ENCODE measurements around the gene MLLT10. TPM values are rescaled to one million over a fixed set of nuclear protein-coding genes. Genes with fewer than 3 reads are reported as not detected.
A peak's percentile ranks its signal among the peaks of the same experiment; 100 is the strongest.

The MLLT10 gene
- total RNA-seq, 1 experiment from 2014 or later = 58.4 TPM

GRCh38 chr10:21532694-21533466 lies 1.2 kb upstream of the MLLT10 start:
- DNase-seq (ENCODE audit: low spot score) = no peak
- peaks cover 9% of the 10 kb centered on the region for H3K36me3 ChIP-seq (ENCODE audit: insufficient read depth, low read length, poor library complexity, severe bottlenecking)
- no peaks in the 10 kb centered on the region for H3K27me3 ChIP-seq (replicated peaks; ENCODE audit: insufficient read depth, low read depth, low read length, poor library complexity)
- peaks cover 41% of the 10 kb centered on the region for H3K4me1 ChIP-seq (ENCODE audit: insufficient read depth, low read length, poor library complexity, severe bottlenecking)
- ChIA-PET POLR2A (ENCODE audit: low non-redundant PET) (interaction anchor here (0.6 kb wide), 2 partner anchors 11 to 123 kb away, joined by 3 to 5 read pairs; no protein-coding TSS in a partner anchor), CTCF (no interaction called here)
- intact Hi-C loops (cut with micrococcal nuclease; ENCODE audit: unreplicated experiment) = loop anchor here (5.0 kb wide), 2 partner anchors 36 to 256 kb away; no protein-coding TSS in a partner anchor
- H3K4me3 ChIP-seq (ENCODE audit: low read depth, low read length, poor library complexity, severe bottlenecking) = peak overlapping the region; percentile 65
- H3K9me3 ChIP-seq (ENCODE audit: low read depth, low read length, poor library complexity, severe bottlenecking) = no peaks in the 10 kb centered on the region
- no peak for TF ChIP-seq CTCF (conservative IDR thresholded peaks at IDR 0.05; ENCODE audit: low read depth, low read length)
- TF ChIP-seq EZH2 (IDR thresholded peaks at IDR 0.05; ENCODE audit: borderline replicate concordance, low read depth, low read length, poor library complexity, severe bottlenecking) = no peak
- peak overlapping the region; percentile 96 for H3K27ac ChIP-seq (ENCODE audit: low read depth, low read length, poor library complexity, severe bottlenecking)
- BruUV-seq (replicated peaks) = no TSS peak

- Histone ChIP-seq H3K36me3 (ENCODE audit: insufficient read depth, low read length, poor library complexity, severe bottlenecking) (peaks cover 22% of the 10 kb centered on the region), H3K4me1 (ENCODE audit: insufficient read depth, low read length, poor library complexity, severe bottlenecking) (peaks cover 41% of the 10 kb centered on the region), H3K9me3 (ENCODE audit: low read depth, low read length, poor library complexity, severe bottlenecking) (no peaks in the 10 kb centered on the region), H3K4me3 (ENCODE audit: low read depth, low read length, poor library complexity, severe bottlenecking) (peak overlapping the region; percentile 65), H3K27ac (ENCODE audit: low read depth, low read length, poor library complexity, severe bottlenecking) (peak overlapping the region; percentile 96), H3K27me3 (replicated peaks; ENCODE audit: insufficient read depth, low read depth, low read length, poor library complexity) (no peaks in the 10 kb centered on the region)
- TF ChIP-seq EZH2 (IDR thresholded peaks at IDR 0.05; ENCODE audit: borderline replicate concordance, low read depth, low read length, poor library complexity, severe bottlenecking) (no peak), CTCF (conservative IDR thresholded peaks at IDR 0.05; ENCODE audit: low read depth, low read length) (no peak)
- BruUV-seq (replicated peaks) = no TSS peak
- ChIA-PET CTCF (interaction anchor here (0.6 kb wide), 1 partner anchor 238 kb away, joined by 3 read pairs; no protein-coding TSS in a partner anchor), POLR2A (ENCODE audit: low non-redundant PET) (no interaction called here)
- intact Hi-C loops (cut with micrococcal nuclease; ENCODE audit: unreplicated experiment) = loop anchor here (5.0 kb wide), 2 partner anchors 37 to 257 kb away; no protein-coding TSS in a partner anchor
- DNase-seq (ENCODE audit: low spot score) = no peak
Measured at GRCh38 chr10:21534280-21534586, 201 bp downstream of the MLLT10 start.

GRCh38 chr10:21534604-21535493 lies 817 bp downstream of the MLLT10 start:
- no peak for TF ChIP-seq CTCF (conservative IDR thresholded peaks at IDR 0.05; ENCODE audit: low read depth, low read length)
- no peak for TF ChIP-seq EZH2 (IDR thresholded peaks at IDR 0.05; ENCODE audit: borderline replicate concordance, low read depth, low read length, poor library complexity, severe bottlenecking)
- Histone ChIP-seq H3K9me3 (ENCODE audit: low read depth, low read length, poor library complexity, severe bottlenecking) (no peaks in the 10 kb centered on the region), H3K27ac (ENCODE audit: low read depth, low read length, poor library complexity, severe bottlenecking) (peak overlapping the region; percentile 96), H3K36me3 (ENCODE audit: insufficient read depth, low read length, poor library complexity, severe bottlenecking) (peaks cover 28% of the 10 kb centered on the region), H3K27me3 (replicated peaks; ENCODE audit: insufficient read depth, low read depth, low read length, poor library complexity) (no peaks in the 10 kb centered on the region), H3K4me1 (ENCODE audit: insufficient read depth, low read length, poor library complexity, severe bottlenecking) (peaks cover 35% of the 10 kb centered on the region), H3K4me3 (ENCODE audit: low read depth, low read length, poor library complexity, severe bottlenecking) (peak overlapping the region; percentile 65)
- no TSS peak for BruUV-seq (replicated peaks)
- ChIA-PET CTCF (interaction anchor here (0.5 kb wide), 1 partner anchor 11 kb away, joined by 4 read pairs; no protein-coding TSS in a partner anchor), POLR2A (ENCODE audit: low non-redundant PET) (no interaction called here)
- intact Hi-C loops (cut with micrococcal nuclease; ENCODE audit: unreplicated experiment) = loop anchor here (5.0 kb wide), 2 partner anchors 38 to 258 kb away; no protein-coding TSS in a partner anchor
- DNase-seq (ENCODE audit: low spot score) = peak; percentile 75
